Measurements from ENCODE around the gene PSME3IP1. TPM values are rescaled to one million over a fixed set of nuclear protein-coding genes. Genes with fewer than 3 reads are reported as not detected.

Gene PSME3IP1
- total and polyA plus RNA-seq, 2 of the 8 experiments (the other 6 are each of a cell fraction or from before 2014, with no cell fraction given), result 95.1 to 98.3 TPM

GRCh38 chr16:57131351-57131970 is 54.4 kb downstream of the PSME3IP1 start:
- H2BK15ac ChIP-seq (ENCODE audit: low read length), result no peak overlapping the region
- H3K14ac ChIP-seq (ENCODE audit: insufficient read length), result no peak overlapping the region
- no peak overlapping the region for H3K9ac ChIP-seq (replicated peaks in 1 of 4; ENCODE audit: extremely low read depth in 1 of 4, low read depth in 3 of 4, low read length in 3 of 4)
- H3K79me1 ChIP-seq (ENCODE audit: low read depth, low read length), result no peaks in the 10 kb centered on the region
- no peak overlapping the region for H4K91ac ChIP-seq (replicated peaks; ENCODE audit: insufficient read length, low read length)
- H3K4ac ChIP-seq (replicated peaks; ENCODE audit: insufficient read length, low read depth, low read length), result no peak overlapping the region
- no peak for FAIRE-seq
- H2BK12ac ChIP-seq (ENCODE audit: low read depth, low read length), result no peak overlapping the region
- no peak overlapping the region for H2AK5ac ChIP-seq (ENCODE audit: low read depth, low read length)
- H2BK5ac ChIP-seq (ENCODE audit: low read depth, low read length), result no peak overlapping the region
- peaks cover 0 to 5% (median 2%) of the 10 kb centered on the region in 4 experiments; a peak in 3 of 7 replicates for H3K4me1 ChIP-seq (replicated peaks in 1 of 4; ENCODE audit: control insufficient read depth in 3 of 4, insufficient read depth in 4 of 4, low read length in 3 of 4)
- no peaks in the 10 kb centered on the region for H3K36me3 ChIP-seq (ENCODE audit: control insufficient read depth in 2 of 4, insufficient read depth in 4 of 4, low read length in 3 of 4)
- no peak overlapping the region for H3K4me2 ChIP-seq (ENCODE audit: insufficient read depth in 1 of 2, low read depth in 2 of 2, low read length in 2 of 2)
- no peak overlapping the region; the same call in 1 of the 2 replicates for H3K18ac ChIP-seq (ENCODE audit: extremely low read depth, low read length)
- no peaks in the 10 kb centered on the region for H3K27me3 ChIP-seq (replicated peaks in 1 of 4; ENCODE audit: control insufficient read depth in 3 of 4, extremely low read depth in 1 of 4, insufficient read depth in 3 of 4, low read length in 3 of 4)
- no peaks in the 10 kb centered on the region for H3K79me2 ChIP-seq (ENCODE audit: control insufficient read depth in 1 of 2, insufficient read depth in 2 of 2, low read length in 2 of 2)
- no peak overlapping the region for H2AFZ ChIP-seq (ENCODE audit: low read length)
- H3K56ac ChIP-seq (replicated peaks; ENCODE audit: insufficient read length, low read depth, low read length), result no peak overlapping the region
- 80% methylated on average over 16 of the region's 17 CpGs; no CpG with 5 or more reads in 1 of the 2 experiments for WGBS, 2 experiments (ENCODE audit: extremely low coverage in 1 of 2, insufficient coverage in 1 of 2, insufficient read length in 1 of 2, insufficient replicate concordance in 2 of 2, low coverage in 1 of 2, low lambda C conversion rate in 2 of 2, missing lambda C conversion rate in 1 of 2)
- H4K8ac ChIP-seq (ENCODE audit: extremely low read depth, insufficient read depth, low read length), result no peak overlapping the region
- H2BK20ac ChIP-seq (ENCODE audit: low read length), result no peak overlapping the region
- ChIA-PET POLR2A (ENCODE audit: partially characterized antibody) (interaction anchor here (1.2 to 1.8 kb wide), 2 partner anchors 10 to 11 kb away, joined by 4 to 5 read pairs; no protein-coding TSS in a partner anchor), CTCF (ENCODE audit: partially characterized antibody) (interaction anchor here (1.9 kb wide), 1 partner anchor 47 kb away, joined by 5 read pairs; no protein-coding TSS in a partner anchor)
- no peak for DNase-seq (ENCODE audit: low read depth in 1 of 2, low spot score in 2 of 2)
- no peak overlapping the region for H3K27ac ChIP-seq (ENCODE audit: low read depth, low read length)
- no peaks in the 10 kb centered on the region for H3K9me3 ChIP-seq (ENCODE audit: insufficient read depth in 2 of 2, low read depth in 1 of 2, low read length in 1 of 2)
- H4K20me1 ChIP-seq (replicated peaks in 1 of 2; ENCODE audit: control insufficient read depth in 1 of 2, insufficient read depth in 2 of 2, low read length in 2 of 2), result no peaks in the 10 kb centered on the region
- H3K23ac ChIP-seq (ENCODE audit: insufficient read length), result no peak overlapping the region
- no peak overlapping the region for H3K4me3 ChIP-seq (ENCODE audit: extremely low read depth in 1 of 4, insufficient read depth in 2 of 4, low read depth in 3 of 4, low read length in 4 of 4)
- no peak overlapping the region for H4K5ac ChIP-seq (ENCODE audit: insufficient read length, low read depth, low read length)
- no peaks in the 10 kb centered on the region for H3K23me2 ChIP-seq (ENCODE audit: low read depth, low read length)
- no peak overlapping the region for H2BK120ac ChIP-seq (replicated peaks; ENCODE audit: low read depth, low read length)
- TF ChIP-seq SIRT6 (IDR thresholded peaks at IDR 0.05; ENCODE audit: low read length), result no peak
- TF ChIP-seq CHD1 (IDR thresholded peaks at IDR 0.05; ENCODE audit: low read depth, low read length), result no peak
- TF ChIP-seq ZNF274 (IDR thresholded peaks at IDR 0.05; ENCODE audit: borderline replicate concordance, extremely low read depth, low read length), result no peak
- TF ChIP-seq SP4 (IDR thresholded peaks at IDR 0.05; ENCODE audit: low read length), result no peak
- no peak for TF ChIP-seq JUN (IDR thresholded peaks at IDR 0.05; ENCODE audit: low read depth, low read length)
- no peak for TF ChIP-seq EP300 (IDR thresholded peaks at IDR 0.05; ENCODE audit: borderline replicate concordance in 1 of 2, low read depth in 2 of 2, low read length in 2 of 2)
- TF ChIP-seq SP2 (IDR thresholded peaks at IDR 0.05; ENCODE audit: low read length), result no peak
- no peak for TF ChIP-seq PHF8 (conservative IDR thresholded peaks at IDR 0.05; ENCODE audit: low read depth, low read length)
- no peak for TF ChIP-seq TBP (IDR thresholded peaks at IDR 0.05; ENCODE audit: low read depth, low read length)
- TF ChIP-seq EZH2 (IDR thresholded peaks at IDR 0.05; ENCODE audit: low read depth, low read length, severe bottlenecking), result no peak
- no peak for TF ChIP-seq POLR2AphosphoS5 (IDR thresholded peaks at IDR 0.05; ENCODE audit: low read depth, low read length)
- TF ChIP-seq RXRA (IDR thresholded peaks at IDR 0.05; ENCODE audit: insufficient read depth, low read depth, low read length), result no peak
